Upper lobe of left lung (tissue), 6 donors: ENCODE data around the gene VPS26B. TPM values are rescaled to one million over a fixed set of nuclear protein-coding genes. Genes with fewer than 3 reads are reported as not detected.

Source experiments
- ATAC-seq, 2 donors: fragments of 200-7000 bp; cut with Tn5 transposase; one replicate each; pipeline ENCODE4 v1.9.1; 2022; ENCODE audit warnings: mild to moderate bottlenecking in 2 of 2, moderate library complexity in 2 of 2; ENCODE audit not compliant: low FRiP score in 2 of 2
- DNase-seq, 2 donors: peaks; one replicate each; pipeline ENCODE4 v3.0.0-alpha.2; 2019 to 2020
- H3K27ac ChIP-seq, 4 donors: fragments of 200-600 bp; sonication (generic); one replicate each; pipeline ENCODE4 v1.5.1; 2016 to 2019
- H3K27me3 ChIP-seq, 4 donors: fragments of 200-600 bp; sonication (generic); one replicate each; pipeline ENCODE4 v1.5.1; 2017 to 2019
- H3K36me3 ChIP-seq, 4 donors: fragments of 200-600 bp; sonication (generic); one replicate each; pipeline ENCODE4 v1.5.1; 2016 to 2019
- H3K4me1 ChIP-seq, 4 donors: fragments of 200-600 bp; sonication (generic); one replicate each; pipeline ENCODE4 v1.5.1; 2018 to 2019
- H3K4me3 ChIP-seq, 4 donors: fragments of 200-600 bp; sonication (generic); one replicate each; pipeline ENCODE4 v1.5.1; 2017 to 2019; ENCODE audit warnings: mild to moderate bottlenecking in 2 of 4, moderate library complexity in 1 of 4
- H3K9me3 ChIP-seq, 4 donors: fragments of 200-600 bp; sonication (generic); one replicate each; pipeline ENCODE4 v1.5.1; 2018 to 2019
- EP300 ChIP-seq, 4 donors: sonication (generic); formaldehyde crosslinking; IDR thresholded peaks; one replicate each; pipeline ENCODE4 v1.5.1; 2017; ENCODE audit warnings: antibody characterized with exemption in 4 of 4, control low read depth in 2 of 4
- POLR2A ChIP-seq, 4 donors: fragments of 450-650 bp; IDR thresholded peaks; one replicate each; pipeline ENCODE4 v1.5.1; 2016 to 2017; ENCODE audit warnings: antibody characterized with exemption in 4 of 4, mild to moderate bottlenecking in 2 of 4
- POLR2AphosphoS5 ChIP-seq, 2 donors: sonication (generic); formaldehyde crosslinking; IDR thresholded peaks; one replicate each; pipeline ENCODE4 v1.5.1; 2017; ENCODE audit warnings: antibody characterized with exemption in 2 of 2
- WGBS, 2 donors: methylation state at CpG; one replicate each; pipeline ENCODE4 v1.1.5; 2017 to 2018; 5-methylcytosine and 5-hydroxymethylcytosine counted together
- total RNA-seq, 6 donors: library from RNA; depleted of rRNA in 4 of 6; stranded (reverse); fragments of >200 nt in 4 of 6; gene quantifications; one replicate each; pipeline versions ENCODE4 v1.1.0 to v1.2.1, GENCODE V29; 2016 to 2021
- TF ChIP-seq, protein P1 (sequence below), 6 experiments: fragments of 450-650 bp in 4 of 6; fragments of 200-600 bp in 2 of 6; sonication (generic) in 2 of 6; IDR thresholded peaks; one replicate each; pipeline ENCODE4 v1.5.1; 2016 to 2019; ENCODE audit warnings: antibody characterized with exemption in 6 of 6
- donor health status: DM: no; HTN: no; CAD: no; lungs with moderate emphysema.
- donor health status: DM: no; HTN: yes; CAD: no; lungs with severe emphysema.

Gene VPS26B
- total RNA-seq, 6 donors from 2014 or later: 27.2 to 42.6 (median 35.8) TPM

GRCh38 chr11:134206185-134206584, 18.3 kb upstream of the VPS26B start:
- H3K4me3 ChIP-seq: no peak overlapping the region
- TF ChIP-seq, protein P1, sequence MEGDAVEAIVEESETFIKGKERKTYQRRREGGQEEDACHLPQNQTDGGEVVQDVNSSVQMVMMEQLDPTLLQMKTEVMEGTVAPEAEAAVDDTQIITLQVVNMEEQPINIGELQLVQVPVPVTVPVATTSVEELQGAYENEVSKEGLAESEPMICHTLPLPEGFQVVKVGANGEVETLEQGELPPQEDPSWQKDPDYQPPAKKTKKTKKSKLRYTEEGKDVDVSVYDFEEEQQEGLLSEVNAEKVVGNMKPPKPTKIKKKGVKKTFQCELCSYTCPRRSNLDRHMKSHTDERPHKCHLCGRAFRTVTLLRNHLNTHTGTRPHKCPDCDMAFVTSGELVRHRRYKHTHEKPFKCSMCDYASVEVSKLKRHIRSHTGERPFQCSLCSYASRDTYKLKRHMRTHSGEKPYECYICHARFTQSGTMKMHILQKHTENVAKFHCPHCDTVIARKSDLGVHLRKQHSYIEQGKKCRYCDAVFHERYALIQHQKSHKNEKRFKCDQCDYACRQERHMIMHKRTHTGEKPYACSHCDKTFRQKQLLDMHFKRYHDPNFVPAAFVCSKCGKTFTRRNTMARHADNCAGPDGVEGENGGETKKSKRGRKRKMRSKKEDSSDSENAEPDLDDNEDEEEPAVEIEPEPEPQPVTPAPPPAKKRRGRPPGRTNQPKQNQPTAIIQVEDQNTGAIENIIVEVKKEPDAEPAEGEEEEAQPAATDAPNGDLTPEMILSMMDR (IDR thresholded peaks at IDR 0.05): no peak
- no peak for TF ChIP-seq EP300 (IDR thresholded peaks at IDR 0.05)
- TF ChIP-seq POLR2AphosphoS5 (IDR thresholded peaks at IDR 0.05): no peak
- TF ChIP-seq POLR2A (IDR thresholded peaks at IDR 0.05): no peak
- H3K27me3 ChIP-seq: no peaks in the 10 kb centered on the region
- no peaks in the 10 kb centered on the region for H3K9me3 ChIP-seq
- DNase-seq (no peak), ATAC-seq (no peak)
- no peak overlapping the region for H3K27ac ChIP-seq
- H3K36me3 ChIP-seq: peaks cover 9 to 80% (median 44%) of the 10 kb centered on the region in 4 donors
- WGBS, 2 donors: 92 to 100% methylated on average over 5 of the region's 5 CpGs
- H3K4me1 ChIP-seq: no peaks in the 10 kb centered on the region

GRCh38 chr11:134207538-134208239, 16.8 kb upstream of the VPS26B start:
- Histone ChIP-seq H3K4me3 (no peak overlapping the region), H3K27ac (no peak overlapping the region), H3K9me3 (no peaks in the 10 kb centered on the region), H3K27me3 (no peaks in the 10 kb centered on the region), H3K4me1 (no peaks in the 10 kb centered on the region), H3K36me3 (peaks cover 4 to 66% (median 32%) of the 10 kb centered on the region in 4 donors)
- ATAC-seq (no peak), DNase-seq (peak; percentile 25 to 36)
- no peak for TF ChIP-seq POLR2AphosphoS5 (IDR thresholded peaks at IDR 0.05)
- TF ChIP-seq EP300 (IDR thresholded peaks at IDR 0.05): no peak
- TF ChIP-seq, protein P1 (IDR thresholded peaks at IDR 0.05): peak; percentile 57 to 80 (median 67)
- no peak for TF ChIP-seq POLR2A (IDR thresholded peaks at IDR 0.05)
- 85 to 88% methylated on average over 16 of the region's 16 CpGs for WGBS, 2 donors

GRCh38 chr11:134215836-134216235, 8.6 kb upstream of the VPS26B start:
- Histone ChIP-seq H3K4me1 (no peaks in the 10 kb centered on the region), H3K27me3 (no peaks in the 10 kb centered on the region), H3K27ac (no peak overlapping the region), H3K4me3 (no peak overlapping the region), H3K9me3 (no peaks in the 10 kb centered on the region), H3K36me3 (peaks cover 0 to 38% (median 11%) of the 10 kb centered on the region in 4 donors)
- WGBS, 2 donors: 91 to 92% methylated on average over 7 of the region's 7 CpGs
- DNase-seq (no peak), ATAC-seq (no peak)
- no peak for TF ChIP-seq EP300 (IDR thresholded peaks at IDR 0.05)
- TF ChIP-seq, protein P1 (IDR thresholded peaks at IDR 0.05): no peak
- TF ChIP-seq POLR2AphosphoS5 (IDR thresholded peaks at IDR 0.05): no peak
- no peak for TF ChIP-seq POLR2A (IDR thresholded peaks at IDR 0.05)

- Histone ChIP-seq H3K4me3 (no peak overlapping the region), H3K27me3 (no peaks in the 10 kb centered on the region), H3K36me3 (peaks cover 0 to 34% (median 11%) of the 10 kb centered on the region in 4 donors), H3K4me1 (no peaks in the 10 kb centered on the region), H3K27ac (no peak overlapping the region), H3K9me3 (no peaks in the 10 kb centered on the region)
- ATAC-seq (no peak), DNase-seq (no peak)
- no peak for TF ChIP-seq POLR2A (IDR thresholded peaks at IDR 0.05)
- WGBS, 2 donors: 97 to 98% methylated on average over 3 of the region's 3 CpGs
Observed at GRCh38 chr11:134216816-134217215, 7.7 kb upstream of the VPS26B start.

DNA sequence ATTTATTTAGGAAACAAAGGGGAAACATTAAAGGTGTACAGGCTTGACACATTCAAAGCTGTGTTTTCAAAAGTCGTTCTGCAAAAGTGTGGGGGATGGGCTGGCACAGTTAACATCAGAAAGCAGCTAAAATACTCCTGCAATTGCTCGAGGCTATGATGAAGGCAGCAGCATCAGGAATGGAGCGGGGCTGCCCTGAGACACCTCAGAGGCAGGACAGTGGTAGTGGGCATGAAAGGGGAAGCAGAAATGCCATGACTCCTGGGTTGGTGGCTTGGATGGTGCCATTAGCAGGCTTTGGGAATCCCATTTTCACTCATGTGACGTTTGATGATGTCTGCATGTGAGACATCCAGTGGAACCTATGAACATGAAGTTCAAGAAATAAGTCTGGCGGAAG, 1.4 kb upstream of the VPS26B start:
- no peak for ATAC-seq
- Histone ChIP-seq H3K9me3 (no peaks in the 10 kb centered on the region), H3K27me3 (no peaks in the 10 kb centered on the region), H3K4me3 (peak overlapping the region; percentile 85 to 96 (median 93)), H3K27ac (peak overlapping the region in 1 of 4 donors; percentile 89), H3K4me1 (peaks cover 22 to 43% (median 27%) of the 10 kb centered on the region in 4 donors), H3K36me3 (peaks cover 0 to 19% (median 8%) of the 10 kb centered on the region in 4 donors)
- WGBS, 2 donors: 11 to 13% methylated on average over 5 of the region's 5 CpGs
- DNase-seq: no peak
- TF ChIP-seq POLR2A (IDR thresholded peaks at IDR 0.05) (no peak), POLR2AphosphoS5 (IDR thresholded peaks at IDR 0.05) (no peak), EP300 (IDR thresholded peaks at IDR 0.05) (no peak)
- TF ChIP-seq, protein P1 (IDR thresholded peaks at IDR 0.05): no peak
